ENCODE measurements around the gene LYSMD1.

LYSMD1 gene

DNA sequence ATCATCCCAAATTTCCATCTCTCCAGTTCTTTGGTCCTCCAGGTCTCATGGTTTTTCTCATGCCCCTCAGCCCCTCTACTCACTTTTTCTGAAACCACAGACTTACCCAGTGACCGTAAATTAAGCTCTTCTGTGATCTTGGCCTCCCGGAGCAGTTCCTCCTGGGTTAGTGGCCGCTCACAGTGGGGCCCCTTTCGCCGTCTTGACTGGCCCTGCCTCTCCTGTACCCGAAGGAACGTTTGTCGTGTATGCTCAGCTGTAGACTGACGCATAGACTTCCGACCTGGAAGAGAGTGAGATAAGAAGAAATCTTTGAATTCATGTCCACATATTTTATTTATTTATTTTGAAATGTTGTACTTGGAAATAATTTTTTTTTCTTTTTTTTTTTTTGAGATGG is 18.5 kb upstream of the LYSMD1 start:
- H3K27me3 ChIP-seq (ENCODE audit: insufficient read depth, low read length, poor library complexity, severe bottlenecking), result no peaks in the 10 kb centered on the region
- H2AFZ ChIP-seq (ENCODE audit: low read length), result no peak overlapping the region
- H3K9me3 ChIP-seq (ENCODE audit: insufficient read depth, low read depth, low read length), result no peaks in the 10 kb centered on the region
- peaks cover 47% of the 10 kb centered on the region; the same call in 1 of the 2 replicates for H3K36me3 ChIP-seq (ENCODE audit: insufficient read depth, low read length)
- H3F3A ChIP-seq (ENCODE audit: low read depth), result no peaks in the 10 kb centered on the region
- H3K79me2 ChIP-seq (ENCODE audit: insufficient read depth, low read length), result peaks cover 29% of the 10 kb centered on the region
- TF ChIP-seq EZH2phosphoT487 (IDR thresholded peaks at IDR 0.05; ENCODE audit: borderline replicate concordance), result no peak
- TF ChIP-seq, protein P1, sequence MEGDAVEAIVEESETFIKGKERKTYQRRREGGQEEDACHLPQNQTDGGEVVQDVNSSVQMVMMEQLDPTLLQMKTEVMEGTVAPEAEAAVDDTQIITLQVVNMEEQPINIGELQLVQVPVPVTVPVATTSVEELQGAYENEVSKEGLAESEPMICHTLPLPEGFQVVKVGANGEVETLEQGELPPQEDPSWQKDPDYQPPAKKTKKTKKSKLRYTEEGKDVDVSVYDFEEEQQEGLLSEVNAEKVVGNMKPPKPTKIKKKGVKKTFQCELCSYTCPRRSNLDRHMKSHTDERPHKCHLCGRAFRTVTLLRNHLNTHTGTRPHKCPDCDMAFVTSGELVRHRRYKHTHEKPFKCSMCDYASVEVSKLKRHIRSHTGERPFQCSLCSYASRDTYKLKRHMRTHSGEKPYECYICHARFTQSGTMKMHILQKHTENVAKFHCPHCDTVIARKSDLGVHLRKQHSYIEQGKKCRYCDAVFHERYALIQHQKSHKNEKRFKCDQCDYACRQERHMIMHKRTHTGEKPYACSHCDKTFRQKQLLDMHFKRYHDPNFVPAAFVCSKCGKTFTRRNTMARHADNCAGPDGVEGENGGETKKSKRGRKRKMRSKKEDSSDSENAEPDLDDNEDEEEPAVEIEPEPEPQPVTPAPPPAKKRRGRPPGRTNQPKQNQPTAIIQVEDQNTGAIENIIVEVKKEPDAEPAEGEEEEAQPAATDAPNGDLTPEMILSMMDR (conservative IDR thresholded peaks at IDR 0.05; ENCODE audit: low read length), result no peak
- peaks cover 12% of the 10 kb centered on the region for H4K20me1 ChIP-seq (ENCODE audit: insufficient read depth, low read length, poor library complexity, severe bottlenecking)
- H3K4me1 ChIP-seq (ENCODE audit: insufficient read depth, low read length, poor library complexity, severe bottlenecking), result peaks cover 22% of the 10 kb centered on the region
- H3K4me2 ChIP-seq (ENCODE audit: low read depth, low read length, poor library complexity, severe bottlenecking), result no peak overlapping the region
- no peak overlapping the region for H3K4me3 ChIP-seq (ENCODE audit: low read length, poor library complexity, severe bottlenecking)
- H3K9me2 ChIP-seq (replicated peaks; ENCODE audit: low read depth, low read length), result no peaks in the 10 kb centered on the region
- no peak overlapping the region for H3K9ac ChIP-seq (ENCODE audit: low read depth, low read length, poor library complexity, severe bottlenecking)

DNA sequence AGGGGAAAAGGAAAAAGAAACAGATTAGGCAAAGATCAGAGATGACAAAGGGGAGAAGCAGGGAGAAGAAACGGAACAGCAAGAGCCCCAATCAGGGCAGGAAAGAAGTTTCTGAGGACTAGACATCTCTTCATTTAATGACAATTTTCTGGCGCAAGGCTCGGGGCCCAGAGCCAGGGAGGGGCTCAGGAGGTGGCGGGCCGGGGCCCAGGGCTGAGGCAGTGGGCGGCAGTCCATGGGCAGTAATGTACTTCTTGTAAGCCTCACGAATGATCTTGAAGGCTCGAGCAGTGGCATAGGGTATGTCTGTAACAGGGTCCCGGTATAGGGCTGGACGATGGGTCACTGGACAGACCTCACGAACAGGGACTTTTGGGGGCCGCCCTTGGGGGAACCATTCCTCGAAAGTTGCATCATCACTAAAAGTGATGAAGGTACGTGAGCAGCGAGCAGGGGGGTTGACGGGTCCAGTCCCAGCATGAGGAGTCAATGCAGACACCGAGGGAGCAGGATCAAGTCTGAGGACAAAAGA is 10.9 kb upstream of the LYSMD1 start:
- H3K79me2 ChIP-seq (ENCODE audit: insufficient read depth, low read length), result no peaks in the 10 kb centered on the region
- H3K4me3 ChIP-seq (ENCODE audit: low read length, poor library complexity, severe bottlenecking), result no peak overlapping the region
- H3K9me3 ChIP-seq (ENCODE audit: insufficient read depth, low read depth, low read length), result no peaks in the 10 kb centered on the region
- peaks cover 57% of the 10 kb centered on the region; the same call in 1 of the 2 replicates for H3K36me3 ChIP-seq (ENCODE audit: insufficient read depth, low read length)
- H3K9ac ChIP-seq (ENCODE audit: low read depth, low read length, poor library complexity, severe bottlenecking), result no peak overlapping the region
- no peak overlapping the region for H2AFZ ChIP-seq (ENCODE audit: low read length)
- H3K4me1 ChIP-seq (ENCODE audit: insufficient read depth, low read length, poor library complexity, severe bottlenecking), result no peaks in the 10 kb centered on the region
- no peaks in the 10 kb centered on the region for H3F3A ChIP-seq (ENCODE audit: low read depth)
- no peak overlapping the region for H3K4me2 ChIP-seq (ENCODE audit: low read depth, low read length, poor library complexity, severe bottlenecking)
- no peaks in the 10 kb centered on the region for H4K20me1 ChIP-seq (ENCODE audit: insufficient read depth, low read length, poor library complexity, severe bottlenecking)
- no peaks in the 10 kb centered on the region for H3K27me3 ChIP-seq (ENCODE audit: insufficient read depth, low read length, poor library complexity, severe bottlenecking)
- TF ChIP-seq EZH2phosphoT487 (IDR thresholded peaks at IDR 0.05; ENCODE audit: borderline replicate concordance), result no peak
- TF ChIP-seq, protein P1 (conservative IDR thresholded peaks at IDR 0.05; ENCODE audit: low read length), result no peak
- no peaks in the 10 kb centered on the region for H3K9me2 ChIP-seq (replicated peaks; ENCODE audit: low read depth, low read length)

DNA sequence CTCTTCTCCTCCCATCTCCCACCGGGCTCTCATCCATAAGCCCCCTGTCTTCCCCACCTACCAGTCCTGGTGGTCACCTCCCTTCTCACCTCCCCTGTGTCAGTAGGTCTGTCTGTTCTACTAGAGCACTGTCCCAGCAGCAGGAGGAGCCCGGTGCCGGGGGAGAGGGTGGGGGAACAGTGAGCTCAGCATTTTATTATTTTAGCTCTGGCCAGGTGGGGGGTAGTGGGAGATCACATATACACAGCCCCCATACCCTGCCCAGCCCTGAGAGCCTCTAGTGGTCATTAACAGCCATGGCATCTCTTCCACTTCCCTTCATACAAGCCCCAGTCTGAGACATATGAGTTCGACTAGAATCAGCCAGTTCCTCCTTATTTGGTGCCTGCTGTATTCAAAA is 10.2 kb upstream of the LYSMD1 start, which contains the start of gene TMOD4:
Gene TMOD4 (minus strand): TSS at position 119 of the 400 bp plus-strand sequence. CDS start 1,106 bp downstream, outside the sequence.
- no peak for TF ChIP-seq EZH2phosphoT487 (IDR thresholded peaks at IDR 0.05; ENCODE audit: borderline replicate concordance)
- TF ChIP-seq, protein P1 (conservative IDR thresholded peaks at IDR 0.05; ENCODE audit: low read length), result peak; percentile 69
- Histone ChIP-seq H4K20me1 (ENCODE audit: insufficient read depth, low read length, poor library complexity, severe bottlenecking) (no peaks in the 10 kb centered on the region), H3K4me3 (ENCODE audit: low read length, poor library complexity, severe bottlenecking) (no peak within 1 kb of the TSS), H3K9me2 (replicated peaks; ENCODE audit: low read depth, low read length) (no peaks in the 10 kb centered on the region), H3F3A (ENCODE audit: low read depth) (no peaks in the 10 kb centered on the region), H3K4me2 (ENCODE audit: low read depth, low read length, poor library complexity, severe bottlenecking) (no peak within 1 kb of the TSS), H3K9me3 (ENCODE audit: insufficient read depth, low read depth, low read length) (no peaks in the 10 kb centered on the region), H3K4me1 (ENCODE audit: insufficient read depth, low read length, poor library complexity, severe bottlenecking) (no peaks in the 10 kb centered on the region), H3K36me3 (ENCODE audit: insufficient read depth, low read length) (peaks cover 51% of the 10 kb centered on the region; the same call in 1 of the 2 replicates), H3K27me3 (ENCODE audit: insufficient read depth, low read length, poor library complexity, severe bottlenecking) (no peaks in the 10 kb centered on the region), H3K79me2 (ENCODE audit: insufficient read depth, low read length) (no peaks in the 10 kb centered on the region), H2AFZ (ENCODE audit: low read length) (no peak within 1 kb of the TSS), H3K9ac (ENCODE audit: low read depth, low read length, poor library complexity, severe bottlenecking) (no peak within 1 kb of the TSS)
